ENCODE results near the gene CHCHD5. TPM values are rescaled to one million over a fixed set of nuclear protein-coding genes. Genes with fewer than 3 reads are reported as not detected.

Gene CHCHD5
- polyA plus RNA-seq, 4 donors = 24.4 to 37.4 (median 27.3) TPM

- DNase-seq (ENCODE audit: low read depth in 4 of 4, low spot score in 3 of 4) = no peak
Measured at GRCh38 chr2:112623913-112624777, 39.7 kb downstream of the CHCHD5 start.

- no peak for DNase-seq (ENCODE audit: low read depth in 4 of 4, low spot score in 3 of 4)
Measured at GRCh38 chr2:112625474-112626114, 41.2 kb downstream of the CHCHD5 start.

GRCh38 chr2:112626604-112627059 lies 42.2 kb downstream of the CHCHD5 start:
- DNase-seq (ENCODE audit: low read depth in 4 of 4, low spot score in 3 of 4) = no peak

GRCh38 chr2:112627060-112628040 lies 42.9 kb downstream of the CHCHD5 start:
- no peak for DNase-seq (ENCODE audit: low read depth in 4 of 4, low spot score in 3 of 4)

GRCh38 chr2:112629224-112629623 lies 44.8 kb downstream of the CHCHD5 start:
- no peak for DNase-seq (ENCODE audit: low read depth in 4 of 4, low spot score in 3 of 4)

- no peak for DNase-seq (ENCODE audit: low read depth in 4 of 4, low spot score in 3 of 4)
Measured at GRCh38 chr2:112629823-112630222, 45.4 kb downstream of the CHCHD5 start.

- DNase-seq (ENCODE audit: low read depth in 4 of 4, low spot score in 3 of 4) = no peak
Measured at GRCh38 chr2:112630268-112630667, 45.9 kb downstream of the CHCHD5 start.

- no peak for DNase-seq (ENCODE audit: low read depth in 4 of 4, low spot score in 3 of 4)
Measured at GRCh38 chr2:112633708-112634107, 49.3 kb downstream of the CHCHD5 start.

GRCh38 chr2:112634153-112634873 lies 49.9 kb downstream of the CHCHD5 start:
- DNase-seq (ENCODE audit: low read depth in 4 of 4, low spot score in 3 of 4) = no peak

- no peak for DNase-seq (ENCODE audit: low read depth in 4 of 4, low spot score in 3 of 4)
Measured at GRCh38 chr2:112634874-112635157, 50.4 kb downstream of the CHCHD5 start.

- DNase-seq (ENCODE audit: low read depth in 4 of 4, low spot score in 3 of 4) = no peak
Measured at GRCh38 chr2:112636605-112637288, 52.3 kb downstream of the CHCHD5 start.

GRCh38 chr2:112637289-112637660 lies 52.9 kb downstream of the CHCHD5 start:
- no peak for DNase-seq (ENCODE audit: low read depth in 4 of 4, low spot score in 3 of 4)

Other genes with a start within 250 kb of the CHCHD5 start
- 1 to 10 TPM; 2.4 to 3.9 (median 3.1) TPM for gene RGPD8, start 151.0 kb upstream of the CHCHD5 start, polyA plus RNA-seq (ENCODE audit: insufficient read length in 4 of 4)
- gene TTL, start 102.5 kb upstream of the CHCHD5 start, polyA plus RNA-seq (ENCODE audit: insufficient read length in 4 of 4) = 10 to 100 TPM; 32.9 to 41.0 (median 38.3) TPM
- 10 to 100 TPM; 19.2 to 27.0 (median 25.1) TPM for gene POLR1B, start 42.1 kb upstream of the CHCHD5 start, polyA plus RNA-seq (ENCODE audit: insufficient read length in 4 of 4)
- 10 to 100 TPM; 37.3 to 42.9 (median 41.9) TPM for gene SLC20A1, start 61.3 kb downstream of the CHCHD5 start, polyA plus RNA-seq (ENCODE audit: insufficient read length in 4 of 4)
- gene NT5DC4, start 136.4 kb downstream of the CHCHD5 start, polyA plus RNA-seq (ENCODE audit: insufficient read length in 4 of 4) = under 1 TPM in 3 of 4 donors, not detected in 1; 0.08 to 0.48 (median 0.29) TPM
- gene CKAP2L, start 180.0 kb downstream of the CHCHD5 start, polyA plus RNA-seq (ENCODE audit: insufficient read length in 4 of 4) = 10 to 100 TPM; 13.8 to 16.6 (median 15.2) TPM
- under 1 TPM in 2 of 4 donors, not detected in 2; 0.23 to 0.31 TPM for gene IL1A, start 199.9 kb downstream of the CHCHD5 start, polyA plus RNA-seq (ENCODE audit: insufficient read length in 4 of 4)